Prostate gland (tissue), 2 donors: ENCODE measurements around the gene CYP2C8. TPM values are rescaled to one million over a fixed set of nuclear protein-coding genes. Genes with fewer than 3 reads are reported as not detected.

ENCODE experiments used
- small RNA-seq, 2 donors: library from RNA; depleted of rRNA; stranded (forward); fragments of <200 nt; gene quantifications; one replicate each; pipeline ENCODE3, GENCODE V24; 2016
- total RNA-seq, 2 donors: library from RNA; depleted of rRNA; stranded (reverse); fragments of >200 nt; gene quantifications; one replicate each; pipeline ENCODE4 v1.1.0, GENCODE V29; 2016

Gene CYP2C8
- total RNA-seq, 2 donors from 2014 or later: 0.36 to 0.40 TPM

Small RNA genes within 50 kb of the gene (small RNA-seq; reads per million reads assigned to genes)
- gene CYP2C60P: 0 reads per million in 2 donors

Other genes starting within 250 kb of the CYP2C8 start
- not detected for gene CYP2C9, start 130.8 kb downstream of the CYP2C8 start, total RNA-seq
- gene ACSM6, start 124.7 kb upstream of the CYP2C8 start, total RNA-seq: not detected
- 10 to 100 TPM; 63.2 to 82.0 TPM for gene PDLIM1, start 221.5 kb upstream of the CYP2C8 start, total RNA-seq